HG02938 (cell line): ENCODE results near the gene SLC9A5.

Source experiments
- ATAC-seq: cut with Tn5 transposase; IDR thresholded peaks from one replicate; pipeline ENCODE4 v1.9.1; 2021; ENCODE audit warnings: mild to moderate bottlenecking, moderate library complexity; ENCODE audit not compliant: unreplicated experiment

SLC9A5 gene

DNA sequence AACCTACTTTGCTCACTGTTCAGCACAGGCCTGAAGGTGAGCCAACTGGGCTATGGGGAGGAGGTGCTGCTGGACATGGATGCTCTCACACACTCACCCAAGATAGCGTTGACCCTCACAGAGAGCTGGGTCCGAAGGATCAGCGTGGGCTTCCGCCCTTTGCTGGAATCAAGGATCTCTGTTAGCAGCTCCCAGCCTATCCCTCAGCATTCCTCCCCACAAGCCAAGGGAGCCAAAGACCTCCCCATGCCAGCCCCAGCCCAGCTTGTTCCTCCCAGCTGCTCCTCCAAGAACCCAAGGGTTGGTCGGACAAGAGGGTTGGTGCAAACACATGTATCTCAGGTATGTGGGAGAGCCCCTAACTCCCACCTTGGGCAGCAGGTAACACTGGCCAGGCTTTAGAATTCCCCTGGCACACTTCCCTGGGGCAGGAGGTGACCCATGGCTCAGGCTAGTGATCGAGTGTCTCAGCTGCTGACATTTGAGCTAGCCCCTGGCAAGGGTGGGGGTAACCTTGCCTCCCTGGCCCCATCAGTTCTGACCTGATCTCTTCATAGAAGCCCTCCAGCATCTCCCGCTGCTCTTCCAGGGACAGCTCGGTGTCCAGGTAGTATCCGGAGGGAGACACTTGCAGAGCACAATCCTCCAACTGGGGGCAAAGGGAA, 9.8 kb upstream of the SLC9A5 start:
- no peak for ATAC-seq

- no peak for ATAC-seq
Measured at GRCh38 chr16:67240506-67240905, 8.3 kb upstream of the SLC9A5 start.

GRCh38 chr16:67241008-67241900, 7.5 kb upstream of the SLC9A5 start:
- ATAC-seq, result no peak

DNA sequence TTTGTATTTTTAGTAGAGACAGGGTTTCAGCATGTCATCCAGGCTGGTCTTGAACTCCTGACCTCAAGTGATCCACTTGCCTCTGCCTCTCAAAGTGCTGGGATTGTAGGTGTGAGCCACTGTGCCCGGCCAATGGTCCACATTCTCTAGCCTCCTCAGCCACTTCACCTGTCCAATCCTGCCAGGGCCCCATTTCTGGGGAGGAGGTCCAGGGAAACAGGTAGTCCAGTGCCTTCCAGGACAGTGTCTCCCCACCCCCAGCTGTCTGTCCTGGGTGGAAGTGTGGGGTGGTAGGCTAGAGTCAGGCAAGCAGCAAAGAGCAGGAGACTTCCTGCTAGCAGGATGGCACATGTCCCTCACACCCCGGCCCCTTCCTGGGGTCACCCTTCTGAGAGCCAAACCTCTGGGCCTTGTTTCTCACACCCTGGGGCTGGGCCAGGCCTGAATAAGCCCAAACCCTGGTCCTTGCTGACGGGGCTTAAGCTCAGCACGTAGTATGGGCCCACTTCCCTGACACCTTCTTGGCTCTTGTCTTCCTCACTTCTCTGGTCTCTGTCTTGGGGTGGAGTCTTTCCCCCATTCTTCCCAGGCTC, 6.5 kb upstream of the SLC9A5 start:
- ATAC-seq, result no peak

DNA sequence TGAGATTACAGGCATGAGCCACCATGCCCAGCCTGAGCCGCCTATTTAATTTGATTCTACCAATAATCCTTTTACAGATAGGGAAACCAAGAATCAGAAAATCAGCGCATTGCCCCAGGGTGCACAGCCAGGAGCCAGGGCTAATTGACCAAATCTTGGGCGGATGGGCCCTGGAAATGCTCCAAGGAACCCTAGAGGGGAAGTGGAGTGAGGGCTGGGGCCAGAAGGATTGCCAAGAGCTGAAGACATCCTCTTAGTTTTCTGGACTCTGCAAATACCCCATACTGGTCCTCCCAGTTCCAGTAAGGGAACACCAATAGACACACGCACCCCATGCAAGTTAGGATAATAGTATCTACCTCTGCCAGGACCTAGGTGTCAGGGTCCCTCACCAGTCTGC, 5.3 kb upstream of the SLC9A5 start:
- no peak for ATAC-seq

DNA sequence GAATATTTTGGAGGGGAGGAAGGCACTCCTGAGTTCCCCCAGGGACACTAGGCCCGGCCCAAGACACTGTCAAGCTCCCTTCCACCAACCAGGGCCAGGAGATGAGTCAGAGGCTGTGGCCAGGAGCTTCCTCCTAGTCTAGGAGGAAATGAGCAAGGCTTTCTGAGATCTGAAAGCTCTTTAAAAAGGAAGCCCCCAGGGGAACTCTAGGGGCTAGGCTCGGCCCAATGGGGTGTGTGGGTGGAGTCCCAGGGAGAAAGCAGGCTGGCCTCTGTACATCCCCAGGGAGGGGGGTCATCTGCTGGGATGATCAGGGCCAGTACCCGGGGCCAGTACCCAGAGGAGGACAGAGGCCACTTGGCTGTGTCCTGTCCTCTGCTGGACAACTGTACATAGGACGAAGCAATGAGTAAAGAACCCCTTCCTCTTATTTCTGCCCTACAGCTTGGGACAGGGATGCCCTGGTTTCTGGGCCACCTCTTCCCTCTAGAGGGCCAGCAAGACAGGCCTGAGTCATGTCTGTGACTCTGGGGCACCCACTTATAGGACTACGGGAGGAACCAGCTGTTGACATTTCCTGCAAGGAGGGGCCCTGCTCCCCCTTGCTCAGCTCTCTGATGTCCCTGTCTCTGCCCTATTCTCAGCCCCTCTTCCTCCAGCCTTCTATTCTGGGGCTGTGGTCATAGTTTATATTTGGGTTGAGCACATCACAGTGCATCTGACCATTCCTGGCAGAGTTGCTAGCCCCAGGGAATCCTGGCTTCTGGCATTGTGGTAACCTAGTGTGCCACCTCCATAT, 4.2 kb upstream of the SLC9A5 start:
- ATAC-seq, result peak; percentile 54

DNA sequence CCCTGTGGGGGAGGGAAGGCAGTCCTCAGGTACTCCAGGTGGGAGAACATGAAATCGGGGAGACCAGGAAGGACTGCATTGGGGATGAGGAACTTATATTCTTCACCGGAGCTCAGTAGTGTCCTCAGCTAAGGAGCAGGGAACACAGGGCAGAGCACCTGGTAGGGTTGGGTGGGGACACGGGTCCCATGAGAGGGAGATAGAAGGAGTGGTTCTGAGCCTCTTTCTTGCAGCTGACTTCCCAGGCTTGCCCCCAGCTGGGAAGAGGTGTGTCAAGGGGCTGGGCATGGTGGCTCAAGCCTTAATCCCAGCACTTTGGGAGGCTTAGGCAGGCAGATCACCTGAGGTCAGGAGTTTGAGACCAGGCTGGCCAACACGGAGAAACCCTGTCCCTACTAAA, 3.6 kb upstream of the SLC9A5 start:
- no peak for ATAC-seq

DNA sequence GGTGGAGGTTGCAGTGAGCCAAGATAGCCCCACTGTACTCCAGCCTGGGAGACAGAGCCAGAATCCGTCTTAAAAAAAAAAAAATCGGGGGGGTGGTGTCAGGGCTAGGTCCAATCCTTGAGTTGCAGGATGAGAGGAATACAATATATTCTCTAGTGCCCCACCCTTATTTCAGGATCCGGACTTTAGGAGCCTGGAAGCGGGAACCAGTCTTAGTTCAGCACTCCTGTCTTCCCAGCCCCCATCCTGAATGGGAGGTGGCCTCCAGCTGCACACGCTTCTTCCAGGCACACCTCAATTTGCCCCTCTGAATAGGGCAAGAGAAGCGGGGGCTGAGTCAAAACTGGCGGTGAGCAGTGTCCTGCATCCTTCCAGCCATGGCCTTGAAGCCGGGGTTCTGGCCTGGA, 3.1 kb upstream of the SLC9A5 start:
- no peak for ATAC-seq

DNA sequence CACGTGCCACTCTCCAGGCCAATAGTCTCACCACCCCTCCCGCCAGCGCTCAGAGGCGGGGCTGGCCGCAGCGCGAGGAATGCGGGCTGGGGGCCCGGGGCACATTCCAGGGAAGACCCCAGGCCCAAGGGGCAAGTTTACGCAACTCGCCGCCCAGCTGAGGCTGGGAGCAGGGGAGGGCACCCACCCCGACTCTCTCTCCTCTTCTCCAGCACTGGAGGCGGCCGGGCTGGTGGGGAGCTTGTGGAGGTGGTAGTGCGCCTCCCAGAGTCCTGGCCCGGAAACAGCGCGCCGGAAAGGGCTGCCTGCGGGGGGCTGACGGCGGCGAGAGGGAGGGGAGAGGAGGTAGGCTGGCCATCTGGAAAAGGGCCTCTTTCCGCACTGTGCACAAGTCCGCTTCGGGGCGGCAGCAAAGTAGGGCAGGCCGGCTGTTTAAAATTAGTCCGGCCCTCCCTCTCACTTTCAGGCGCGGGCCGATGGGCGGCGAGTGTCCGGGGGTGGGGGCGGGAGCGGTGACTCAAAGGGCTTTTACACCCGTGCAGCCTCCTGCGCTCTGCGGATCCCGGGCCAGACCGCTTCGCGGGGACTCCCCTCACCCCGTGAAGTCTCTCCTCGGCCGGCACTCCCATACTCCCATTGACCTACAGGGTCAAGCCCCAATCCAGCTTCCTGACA, 2.6 kb upstream of the SLC9A5 start:
- no peak for ATAC-seq

DNA sequence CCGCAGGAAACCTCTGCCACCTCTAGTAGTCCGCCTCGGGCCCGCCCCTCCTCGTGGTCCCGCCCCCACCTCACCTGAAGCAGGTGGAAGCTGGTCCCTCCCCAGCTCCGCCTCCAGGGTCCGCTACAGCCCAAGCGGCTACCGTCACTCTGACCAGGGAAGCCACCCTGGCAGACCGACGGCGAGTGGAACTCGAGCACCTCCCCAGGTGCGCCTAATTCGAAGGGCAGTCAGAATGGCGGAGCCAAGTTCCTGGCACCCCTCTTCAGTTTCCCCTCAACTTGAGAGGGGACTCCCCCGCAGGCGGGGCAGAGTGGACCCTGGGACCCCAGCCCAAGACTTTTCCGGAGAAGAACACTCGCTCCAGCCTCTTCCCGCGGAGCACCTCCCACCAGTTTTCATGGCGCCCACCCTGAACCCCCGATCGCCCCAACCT, 2.0 kb upstream of the SLC9A5 start:
- ATAC-seq, result no peak

DNA sequence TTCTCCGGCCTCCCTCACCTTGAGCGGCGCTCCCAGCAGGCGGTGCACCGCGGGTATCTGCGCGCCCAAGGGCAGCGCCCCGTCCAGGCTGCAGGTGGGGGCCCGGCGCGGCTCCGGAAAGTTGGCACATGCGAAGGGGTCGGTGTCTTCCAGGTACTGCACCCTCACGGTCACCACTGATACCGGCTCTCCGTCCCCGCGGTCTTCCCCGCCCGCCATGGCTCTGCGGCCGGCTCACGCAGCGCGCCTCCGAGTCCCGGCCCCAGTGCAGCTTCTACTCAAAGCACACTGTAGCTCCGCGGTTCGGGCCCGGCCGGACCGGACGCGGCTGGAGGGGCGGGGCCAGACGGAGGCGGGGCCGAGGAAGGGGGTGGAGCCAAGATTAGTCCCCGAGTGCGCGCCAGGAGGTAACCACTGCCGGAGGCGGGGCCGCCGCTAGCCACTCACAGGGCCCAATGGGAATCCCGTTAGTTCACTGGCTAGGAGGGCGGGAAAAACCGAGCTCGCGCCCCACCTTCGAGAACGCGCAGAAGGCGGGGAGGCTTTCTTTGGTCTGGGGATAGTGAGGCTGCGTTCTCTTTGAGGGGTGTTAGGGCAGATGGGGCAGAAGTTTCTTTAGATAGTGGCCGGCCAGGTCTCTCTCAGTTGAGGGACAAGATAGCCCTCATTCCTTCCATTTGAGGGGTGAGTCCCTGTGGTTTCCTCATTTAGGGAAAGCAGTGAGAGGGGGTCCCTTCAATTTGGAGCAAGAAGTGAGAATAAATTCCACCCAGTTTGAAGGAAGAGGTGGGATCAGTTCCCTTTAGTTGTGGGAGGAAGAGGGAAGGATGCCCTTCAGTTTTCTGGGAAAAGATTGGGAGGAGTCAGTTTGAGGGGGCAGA, 1.3 kb upstream of the SLC9A5 start, which contains the start of gene FHOD1:
TSS of gene FHOD1 (minus strand) at position 290 of the 881 bp plus-strand sequence. CDS start at position 219, 71 bp downstream.
- ATAC-seq, result peak; percentile 46

DNA sequence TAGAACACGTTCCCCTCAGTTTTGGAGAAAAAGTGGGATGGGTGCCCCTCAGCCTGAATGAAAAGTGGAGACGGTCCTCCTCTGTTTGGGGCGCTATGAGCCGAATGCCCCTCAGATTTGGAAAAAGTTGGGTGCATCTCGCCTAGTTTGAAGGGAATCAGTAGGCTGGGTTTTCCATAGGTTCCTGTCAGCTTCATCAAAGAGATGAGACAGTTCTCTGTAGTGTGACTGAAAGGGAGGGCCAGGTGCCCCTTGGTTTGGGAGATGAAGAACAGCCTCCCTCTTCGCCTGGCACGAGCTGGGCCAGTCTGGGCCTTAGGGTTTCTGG, 742 bp upstream of the SLC9A5 start:
- ATAC-seq, result no peak

GRCh38 chr16:67249178-67250044, 632 bp downstream of the SLC9A5 start:
- ATAC-seq, result no peak

GRCh38 chr16:67250045-67250327, 1.2 kb downstream of the SLC9A5 start:
- no peak for ATAC-seq

DNA sequence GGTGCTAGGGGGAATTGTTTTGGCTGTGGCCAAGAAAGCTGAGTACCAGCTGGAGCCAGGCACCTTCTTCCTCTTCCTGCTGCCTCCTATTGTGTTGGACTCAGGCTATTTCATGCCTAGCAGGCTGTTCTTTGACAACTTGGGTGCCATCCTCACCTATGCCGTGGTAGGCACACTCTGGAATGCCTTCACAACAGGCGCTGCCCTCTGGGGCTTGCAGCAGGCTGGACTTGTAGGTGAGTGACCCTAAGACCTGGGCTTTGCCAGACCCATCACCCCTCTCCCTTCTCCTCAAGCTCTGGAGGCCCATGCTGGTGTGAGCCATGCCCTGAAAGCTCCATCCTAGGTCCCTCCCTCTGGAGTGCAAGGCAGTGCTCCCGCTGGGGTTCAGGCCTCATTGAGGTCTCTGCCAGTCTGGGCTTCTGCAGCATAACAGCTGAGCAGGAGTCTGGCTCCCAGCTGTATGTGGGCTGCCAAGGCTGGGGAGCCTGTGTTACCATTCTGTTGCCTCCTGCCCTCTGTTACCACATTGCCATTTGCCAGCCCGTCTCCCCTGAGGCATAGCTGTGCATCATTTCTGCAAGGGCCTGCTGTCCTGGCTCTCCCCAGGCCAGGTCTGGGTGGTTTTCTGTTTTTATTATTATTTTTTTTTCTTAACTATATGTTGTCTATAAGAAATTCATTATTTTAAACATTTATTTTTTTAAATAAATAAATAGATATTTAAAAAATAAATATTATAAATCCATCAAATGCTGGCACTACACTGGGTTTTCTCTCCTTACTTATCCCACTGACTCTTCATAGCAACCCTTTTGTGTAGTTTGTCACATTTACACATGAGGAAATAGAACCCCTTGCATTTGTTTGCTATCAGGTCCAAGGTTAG, 4.1 kb downstream of the SLC9A5 start:
- no peak for ATAC-seq

- no peak for ATAC-seq
Measured at GRCh38 chr16:67254801-67255552, 6.2 kb downstream of the SLC9A5 start.

DNA sequence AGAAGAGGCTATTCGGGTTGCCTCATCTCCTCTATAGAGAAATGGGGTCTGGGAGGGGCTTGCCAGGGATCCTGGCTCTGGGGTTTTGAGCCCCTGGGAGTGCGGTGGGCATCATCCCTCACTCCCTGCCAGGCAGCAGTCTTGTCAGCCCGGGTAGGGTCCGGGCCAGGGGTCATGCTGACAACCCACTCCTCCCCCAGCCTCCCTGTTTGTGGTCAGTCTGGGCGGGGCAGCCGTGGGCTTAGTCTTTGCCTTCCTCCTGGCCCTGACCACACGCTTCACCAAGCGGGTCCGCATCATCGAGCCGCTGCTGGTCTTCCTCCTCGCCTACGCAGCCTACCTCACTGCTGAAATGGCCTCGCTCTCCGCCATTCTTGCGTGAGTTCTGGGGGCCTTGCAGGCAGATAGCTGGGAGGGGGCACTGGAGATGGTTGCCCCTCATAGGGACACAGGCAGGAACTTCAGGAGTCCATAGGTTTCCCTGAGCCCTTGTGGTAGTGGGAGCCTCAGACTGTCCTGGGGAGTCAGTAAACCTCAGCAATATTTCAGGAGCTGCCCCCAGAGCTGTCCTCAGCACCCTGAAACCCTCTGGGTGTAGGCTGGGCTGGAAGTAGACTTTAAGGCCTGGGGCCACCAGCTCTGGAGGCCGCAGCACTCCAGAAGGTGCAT, 6.9 kb downstream of the SLC9A5 start:
- ATAC-seq, result no peak
